Panc1 (cell line): ENCODE results near the gene NFYC.

ENCODE experiments used
- POLR2AphosphoS5 ChIP-seq: IDR thresholded peaks from 2 replicates; pipeline ENCODE4 v1.6.1; 2012; ENCODE audit warnings: mild to moderate bottlenecking, low read depth, low read length, moderate library complexity
- SIN3A ChIP-seq: IDR thresholded peaks from 2 replicates; pipeline ENCODE4 v1.6.1; 2012; ENCODE audit warnings: low read depth, mild to moderate bottlenecking, low read length, moderate library complexity, borderline replicate concordance; ENCODE audit not compliant: insufficient read depth
- TCF7L2 ChIP-seq: IDR thresholded peaks from 2 replicates; pipeline ENCODE4 v1.6.1; 2011; ENCODE audit warnings: mild to moderate bottlenecking, low read depth, low read length, inconsistent platforms
- TF ChIP-seq, protein P1 (sequence below): fragments of 450-650 bp; IDR thresholded peaks from 2 replicates; pipeline ENCODE4 v1.5.1; 2017; ENCODE audit warnings: mild to moderate bottlenecking

DNA sequence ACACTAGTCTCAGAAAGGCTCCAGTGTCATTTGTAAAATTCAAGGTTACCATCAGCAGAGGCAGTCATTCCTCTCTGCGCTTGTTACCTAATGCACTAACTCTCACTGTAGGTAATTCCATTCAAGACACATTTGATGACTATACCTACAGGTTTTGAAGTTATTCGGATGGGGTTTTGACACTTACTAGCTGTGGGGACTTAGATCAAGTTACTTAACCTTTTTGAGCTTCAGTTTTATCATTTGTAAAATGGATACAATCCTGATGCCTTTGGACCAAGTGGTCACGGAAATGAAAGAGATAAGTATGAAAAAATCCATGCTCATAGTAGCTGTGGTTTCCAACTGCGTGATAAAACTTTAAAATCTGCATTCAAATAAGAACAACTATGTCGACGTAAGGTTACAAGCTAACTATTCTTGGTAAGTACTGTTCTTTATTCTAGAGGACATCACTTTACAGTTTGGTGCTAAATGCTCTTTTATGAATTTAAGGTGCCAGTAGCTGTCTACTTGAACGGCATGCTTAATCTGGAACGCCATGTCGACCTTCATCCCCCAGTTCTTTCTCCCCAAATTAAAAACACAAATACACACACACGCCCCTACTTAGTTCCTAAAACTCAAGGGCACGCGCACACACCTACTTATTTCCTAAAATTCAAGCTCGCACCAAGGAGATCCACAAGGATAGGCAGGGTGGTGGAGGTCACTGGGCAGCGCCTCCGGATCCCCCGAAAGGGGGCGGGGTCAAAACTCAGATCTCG is 550 bp upstream of the NFYC start:
- no peak for TF ChIP-seq POLR2AphosphoS5
- TF ChIP-seq, protein P1, sequence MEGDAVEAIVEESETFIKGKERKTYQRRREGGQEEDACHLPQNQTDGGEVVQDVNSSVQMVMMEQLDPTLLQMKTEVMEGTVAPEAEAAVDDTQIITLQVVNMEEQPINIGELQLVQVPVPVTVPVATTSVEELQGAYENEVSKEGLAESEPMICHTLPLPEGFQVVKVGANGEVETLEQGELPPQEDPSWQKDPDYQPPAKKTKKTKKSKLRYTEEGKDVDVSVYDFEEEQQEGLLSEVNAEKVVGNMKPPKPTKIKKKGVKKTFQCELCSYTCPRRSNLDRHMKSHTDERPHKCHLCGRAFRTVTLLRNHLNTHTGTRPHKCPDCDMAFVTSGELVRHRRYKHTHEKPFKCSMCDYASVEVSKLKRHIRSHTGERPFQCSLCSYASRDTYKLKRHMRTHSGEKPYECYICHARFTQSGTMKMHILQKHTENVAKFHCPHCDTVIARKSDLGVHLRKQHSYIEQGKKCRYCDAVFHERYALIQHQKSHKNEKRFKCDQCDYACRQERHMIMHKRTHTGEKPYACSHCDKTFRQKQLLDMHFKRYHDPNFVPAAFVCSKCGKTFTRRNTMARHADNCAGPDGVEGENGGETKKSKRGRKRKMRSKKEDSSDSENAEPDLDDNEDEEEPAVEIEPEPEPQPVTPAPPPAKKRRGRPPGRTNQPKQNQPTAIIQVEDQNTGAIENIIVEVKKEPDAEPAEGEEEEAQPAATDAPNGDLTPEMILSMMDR: no peak
- no peak for TF ChIP-seq SIN3A
- TF ChIP-seq TCF7L2: no peak; the same call in 1 of the 2 replicates
